CD8-positive, alpha-beta memory T cell (primary cell): ENCODE measurements around the gene SLC1A2. TPM values are rescaled to one million over a fixed set of nuclear protein-coding genes. Genes with fewer than 3 reads are reported as not detected.
A peak's percentile ranks its signal among the peaks of the same experiment; 100 is the strongest.
"Not testable (repeated sequence)": the region's sequence is repeated elsewhere in the genome, so short reads cannot be mapped to it uniquely, and the experiment has no call there.

Experiments used
- CTCF ChIA-PET: fragments of 350-600 bp; sonication (Branson Sonifier 250); formaldehyde crosslinking; loops from one replicate; lab custom pipeline; 2021; ENCODE audit warnings: antibody characterized with exemption; lab: Charles Lee
- POLR2A ChIA-PET: fragments of 350-600 bp; sonication (Branson Sonifier 250); formaldehyde crosslinking; loops from one replicate; lab custom pipeline; 2021; ENCODE audit warnings: antibody characterized with exemption; lab: Charles Lee
- DNase-seq, 5 donors: peaks; one replicate each; pipeline versions ENCODE4 v3.0.0 to v3.0.0-alpha.2; 2020 to 2022; ENCODE audit warnings: mixed read lengths in 1 of 5
- H3K27ac ChIP-seq: one replicate; pipeline ENCODE4 v1.7.0; 2013; ENCODE audit warnings: low read depth, mild to moderate bottlenecking, low read length, moderate library complexity
- H3K27me3 ChIP-seq: 2 replicates; pipeline ENCODE4 v1.7.0; 2013; ENCODE audit warnings: low read length, mild to moderate bottlenecking; ENCODE audit not compliant: insufficient read depth, poor library complexity, severe bottlenecking
- H3K36me3 ChIP-seq: 2 replicates; pipeline ENCODE4 v1.7.0; 2013; ENCODE audit warnings: mild to moderate bottlenecking, low read length, moderate library complexity; ENCODE audit not compliant: insufficient read depth
- H3K4me1 ChIP-seq: 2 replicates; pipeline ENCODE4 v1.7.0; 2013; ENCODE audit warnings: mild to moderate bottlenecking, low read length, moderate library complexity; ENCODE audit not compliant: insufficient read depth
- H3K4me3 ChIP-seq: 2 replicates; pipeline ENCODE4 v1.7.0; 2013; ENCODE audit warnings: mild to moderate bottlenecking, low read length
- H3K9me3 ChIP-seq: 2 replicates; pipeline ENCODE4 v1.7.0; 2013; ENCODE audit warnings: mild to moderate bottlenecking, low read length
- H3K27ac Mint-ChIP-seq, 8 donors: one replicate each; pipeline ENCODE4 v1.8.0; 2020 to 2021; ENCODE audit warnings: mixed read lengths in 8 of 8, mild to moderate bottlenecking in 6 of 8, inconsistent platforms in 3 of 8, moderate library complexity in 3 of 8
- H3K27me3 Mint-ChIP-seq, 2 donors: one replicate each; pipeline ENCODE4 v1.8.0; 2020 to 2021; ENCODE audit warnings: mixed read lengths in 2 of 2, mild to moderate bottlenecking in 1 of 2, moderate library complexity in 1 of 2
- H3K36me3 Mint-ChIP-seq, 3 donors: one replicate each; pipeline ENCODE4 v1.8.0; 2020 to 2021; ENCODE audit warnings: mixed read lengths in 3 of 3, inconsistent platforms in 1 of 3, mild to moderate bottlenecking in 1 of 3
- H3K4me1 Mint-ChIP-seq, 3 donors: one replicate each; pipeline ENCODE4 v1.8.0; 2020 to 2021; ENCODE audit warnings: mixed read lengths in 3 of 3, inconsistent platforms in 1 of 3, mild to moderate bottlenecking in 1 of 3
- H3K4me3 Mint-ChIP-seq, 7 donors: one replicate each; pipeline ENCODE4 v1.8.0; 2020 to 2021; ENCODE audit warnings: mixed read lengths in 7 of 7, mild to moderate bottlenecking in 6 of 7, moderate library complexity in 4 of 7, inconsistent platforms in 2 of 7
- H3K9me3 Mint-ChIP-seq, 5 donors: one replicate each; pipeline ENCODE4 v1.8.0; 2020 to 2022; ENCODE audit warnings: mixed read lengths in 5 of 5, mild to moderate bottlenecking in 3 of 5, moderate library complexity in 2 of 5, inconsistent platforms in 1 of 5
- polyA plus RNA-seq: library from polyadenylated mRNA; unstranded; fragments of 300-500 nt; fragmentation: Illumina TruSeq; gene quantifications from one replicate; pipeline ENCODE4 v1.2.3, GENCODE V29; 2021
- total RNA-seq, 2 experiments: library from RNA; stranded (reverse); gene quantifications; one replicate each; pipeline ENCODE4 v1.2.3, GENCODE V29; 2021

SLC1A2 gene
- total and polyA plus RNA-seq, 3 experiments from 2014 or later: 0.03 TPM; not detected in 2

- H3K36me3 Mint-ChIP-seq: peaks cover 51 to 89% (median 62%) of the 10 kb centered on the region in 3 donors
- no peaks in the 10 kb centered on the region for H3K27me3 Mint-ChIP-seq
- no peak overlapping the region for H3K4me3 ChIP-seq
- no peaks in the 10 kb centered on the region for H3K27me3 ChIP-seq
- no peaks in the 10 kb centered on the region for H3K4me1 ChIP-seq
- CTCF ChIA-PET: interaction anchor here (1.4 kb wide), 1 partner anchor 77 kb away, joined by 3 read pairs; no protein-coding TSS in a partner anchor
- no peak overlapping the region for H3K27ac ChIP-seq
- DNase-seq: no peak
- no peak overlapping the region for H3K4me3 Mint-ChIP-seq
- H3K4me1 Mint-ChIP-seq: peaks cover 20 to 39% (median 29%) of the 10 kb centered on the region in 3 donors
- peaks cover 76% of the 10 kb centered on the region for H3K36me3 ChIP-seq
- H3K27ac Mint-ChIP-seq: peak overlapping the region in 6 of 8 donors; percentile 41 to 93 (median 68)
- H3K9me3 ChIP-seq: no peaks in the 10 kb centered on the region
- POLR2A ChIA-PET: no interaction called here
- H3K9me3 Mint-ChIP-seq: peaks cover 0 to 7% (median 2%) of the 10 kb centered on the region in 5 donors
These were observed 191.0 kb downstream of the SLC1A2 start for GRCh38 chr11:35228328-35228725.

- ChIA-PET CTCF (interaction anchor here (1.4 kb wide), 1 partner anchor 78 kb away, joined by 3 read pairs; no protein-coding TSS in a partner anchor), POLR2A (no interaction called here)
- no peaks in the 10 kb centered on the region for H3K27me3 ChIP-seq
- H3K4me3 ChIP-seq: no peak overlapping the region
- H3K9me3 ChIP-seq: no peaks in the 10 kb centered on the region
- Mint-ChIP-seq H3K4me3 (no peak overlapping the region), H3K36me3 (peaks cover 52 to 94% (median 60%) of the 10 kb centered on the region in 3 donors), H3K4me1 (peaks cover 20 to 38% (median 24%) of the 10 kb centered on the region in 3 donors), H3K27ac (peak overlapping the region; percentile 48 to 89 (median 70)), H3K27me3 (no peaks in the 10 kb centered on the region), H3K9me3 (peaks cover 0 to 6% (median 0%) of the 10 kb centered on the region in 5 donors)
- H3K36me3 ChIP-seq: peaks cover 82% of the 10 kb centered on the region
- no peak overlapping the region for H3K27ac ChIP-seq
- no peaks in the 10 kb centered on the region for H3K4me1 ChIP-seq
- no peak for DNase-seq
These were observed 191.6 kb downstream of the SLC1A2 start for GRCh38 chr11:35227576-35228327.

GRCh38 chr11:35226756-35227155 is 192.6 kb downstream of the SLC1A2 start:
- H3K9me3 Mint-ChIP-seq, CTCF ChIA-PET, DNase-seq, H3K4me1 ChIP-seq, POLR2A ChIA-PET, H3K27ac ChIP-seq, H3K4me3 ChIP-seq, H3K9me3 ChIP-seq, H3K27me3 Mint-ChIP-seq, H3K27me3 ChIP-seq: not testable (repeated sequence)
- Mint-ChIP-seq H3K27ac (peak overlapping the region in 6 of 8 donors; percentile 48 to 89 (median 68)), H3K4me3 (peak overlapping the region in 1 of 7 donors; percentile 54), H3K36me3 (peaks cover 50 to 98% (median 58%) of the 10 kb centered on the region in 3 donors), H3K4me1 (peaks cover 17 to 32% (median 18%) of the 10 kb centered on the region in 3 donors)
- peaks cover 90% of the 10 kb centered on the region for H3K36me3 ChIP-seq

- CTCF ChIA-PET: no interaction called here
- Histone ChIP-seq H3K27ac (no peak overlapping the region), H3K36me3 (peaks cover 91% of the 10 kb centered on the region), H3K27me3 (no peaks in the 10 kb centered on the region), H3K9me3 (no peaks in the 10 kb centered on the region), H3K4me3 (no peak overlapping the region), H3K4me1 (no peaks in the 10 kb centered on the region)
- H3K4me1 Mint-ChIP-seq: peaks cover 16 to 35% (median 21%) of the 10 kb centered on the region in 3 donors
- peaks cover 50 to 98% (median 54%) of the 10 kb centered on the region in 3 donors for H3K36me3 Mint-ChIP-seq
- POLR2A ChIA-PET: no interaction called here
- H3K27me3 Mint-ChIP-seq: no peaks in the 10 kb centered on the region
- H3K27ac Mint-ChIP-seq: peak overlapping the region; percentile 48 to 93 (median 71)
- no peak overlapping the region for H3K4me3 Mint-ChIP-seq
- no peak for DNase-seq
- H3K9me3 Mint-ChIP-seq: no peaks in the 10 kb centered on the region
These were observed 193.3 kb downstream of the SLC1A2 start for GRCh38 chr11:35225946-35226520.

- peaks cover 88% of the 10 kb centered on the region for H3K36me3 ChIP-seq
- H3K4me1 ChIP-seq: no peaks in the 10 kb centered on the region
- Mint-ChIP-seq H3K9me3 (no peaks in the 10 kb centered on the region), H3K36me3 (peaks cover 46 to 94% (median 49%) of the 10 kb centered on the region in 3 donors), H3K4me1 (peaks cover 13 to 35% (median 19%) of the 10 kb centered on the region in 3 donors), H3K4me3 (no peak overlapping the region), H3K27me3 (no peaks in the 10 kb centered on the region), H3K27ac (peak overlapping the region in 3 of 8 donors; percentile 54 to 73 (median 58))
- no peak overlapping the region for H3K4me3 ChIP-seq
- ChIA-PET CTCF (interaction anchor here (1.2 to 1.3 kb wide), 2 partner anchors 12 to 14 kb away, joined by 4 read pairs; no protein-coding TSS in a partner anchor), POLR2A (no interaction called here)
- H3K9me3 ChIP-seq: no peaks in the 10 kb centered on the region
- H3K27me3 ChIP-seq: no peaks in the 10 kb centered on the region
- no peak overlapping the region for H3K27ac ChIP-seq
- no peak for DNase-seq
These were observed 195.4 kb downstream of the SLC1A2 start for GRCh38 chr11:35223991-35224390.

- no peak overlapping the region for H3K27ac ChIP-seq
- H3K36me3 Mint-ChIP-seq: peaks cover 43 to 95% (median 45%) of the 10 kb centered on the region in 3 donors
- DNase-seq: no peak
- H3K9me3 Mint-ChIP-seq: no peaks in the 10 kb centered on the region
- no peak overlapping the region for H3K4me3 Mint-ChIP-seq
- no peak overlapping the region for H3K4me3 ChIP-seq
- no peaks in the 10 kb centered on the region for H3K27me3 Mint-ChIP-seq
- CTCF ChIA-PET: interaction anchor here (1.2 to 1.3 kb wide), 2 partner anchors 12 to 14 kb away, joined by 4 read pairs; no protein-coding TSS in a partner anchor
- H3K27ac Mint-ChIP-seq: peak overlapping the region in 5 of 8 donors; percentile 2 to 59 (median 27)
- H3K4me1 Mint-ChIP-seq: peaks cover 12 to 35% (median 25%) of the 10 kb centered on the region in 3 donors
- no peaks in the 10 kb centered on the region for H3K9me3 ChIP-seq
- H3K27me3 ChIP-seq: no peaks in the 10 kb centered on the region
- POLR2A ChIA-PET: no interaction called here
- peaks cover 87% of the 10 kb centered on the region for H3K36me3 ChIP-seq
- no peaks in the 10 kb centered on the region for H3K4me1 ChIP-seq
These were observed 196.0 kb downstream of the SLC1A2 start for GRCh38 chr11:35223371-35223796.

- Histone ChIP-seq H3K36me3 (peaks cover 74% of the 10 kb centered on the region), H3K4me3 (no peak overlapping the region), H3K27me3 (no peaks in the 10 kb centered on the region), H3K9me3 (no peaks in the 10 kb centered on the region), H3K4me1 (peaks cover 37% of the 10 kb centered on the region), H3K27ac (no peak overlapping the region)
- H3K4me3 Mint-ChIP-seq: no peak overlapping the region
- POLR2A ChIA-PET: interaction anchor here (0.6 kb wide), 1 partner anchor 13 kb away, joined by 4 read pairs; no protein-coding TSS in a partner anchor
- H3K4me1 Mint-ChIP-seq: peaks cover 45 to 57% (median 57%) of the 10 kb centered on the region in 3 donors
- H3K27me3 Mint-ChIP-seq: no peaks in the 10 kb centered on the region
- H3K27ac Mint-ChIP-seq: peak overlapping the region; percentile 20 to 89 (median 79)
- DNase-seq: no peak
- peaks cover 27 to 92% (median 43%) of the 10 kb centered on the region in 3 donors for H3K36me3 Mint-ChIP-seq
- no peaks in the 10 kb centered on the region for H3K9me3 Mint-ChIP-seq
- CTCF ChIA-PET: interaction anchor here (1.0 to 1.8 kb wide), 3 partner anchors 19 to 234 kb away, joined by 3 to 4 read pairs (median 3); no protein-coding TSS in a partner anchor
These were observed 200.4 kb downstream of the SLC1A2 start for GRCh38 chr11:35218956-35219355.
